Body of pancreas (tissue), 4 donors: ENCODE results near the gene CLN5.

Experiments used
- CTCF ChIP-seq, 7 experiments: fragments of 450-650 bp in 4 of 7; fragments of 200-600 bp in 3 of 7; sonication (generic) in 3 of 7; IDR thresholded peaks; one replicate each; pipeline ENCODE4 v1.5.1; 2016 to 2019; ENCODE audit warnings: antibody characterized with exemption in 7 of 7
- POLR2A ChIP-seq, 3 donors: fragments of 450-650 bp; IDR thresholded peaks; one replicate each; pipeline ENCODE4 v1.6.1; 2016; ENCODE audit warnings: antibody characterized with exemption in 3 of 3, mild to moderate bottlenecking in 2 of 3

GRCh38 chr13:76992548-76993001, 694 bp downstream of the CLN5 start:
- TF ChIP-seq CTCF (IDR thresholded peaks at IDR 0.05) (no peak), POLR2A (IDR thresholded peaks at IDR 0.05) (no peak)
